ENCODE data around the gene LRRC9.
"Not testable (repeated sequence)": the region's sequence is repeated elsewhere in the genome, so short reads cannot be mapped to it uniquely, and the experiment has no call there.

LRRC9 gene

DNA sequence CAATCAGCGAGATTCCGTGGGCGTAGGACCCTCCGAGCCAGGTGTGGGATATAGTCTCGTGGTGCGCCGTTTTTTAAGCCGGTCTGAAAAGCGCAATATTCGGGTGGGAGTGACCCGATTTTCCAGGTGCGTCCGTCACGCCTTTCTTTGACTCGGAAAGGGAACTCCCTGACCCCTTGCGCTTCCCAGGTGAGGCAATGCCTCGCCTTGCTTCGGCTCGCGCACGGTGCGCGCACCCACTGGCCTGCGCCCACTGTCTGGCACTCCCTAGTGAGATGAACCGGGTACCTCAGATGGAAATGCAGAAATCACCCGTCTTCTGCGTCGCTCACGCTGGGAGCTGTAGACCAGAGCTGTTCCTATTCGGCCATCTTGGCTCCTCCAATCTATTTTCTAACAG is 32.2 kb downstream of the LRRC9 start:
- not testable (repeated sequence) for DNase-seq

DNA sequence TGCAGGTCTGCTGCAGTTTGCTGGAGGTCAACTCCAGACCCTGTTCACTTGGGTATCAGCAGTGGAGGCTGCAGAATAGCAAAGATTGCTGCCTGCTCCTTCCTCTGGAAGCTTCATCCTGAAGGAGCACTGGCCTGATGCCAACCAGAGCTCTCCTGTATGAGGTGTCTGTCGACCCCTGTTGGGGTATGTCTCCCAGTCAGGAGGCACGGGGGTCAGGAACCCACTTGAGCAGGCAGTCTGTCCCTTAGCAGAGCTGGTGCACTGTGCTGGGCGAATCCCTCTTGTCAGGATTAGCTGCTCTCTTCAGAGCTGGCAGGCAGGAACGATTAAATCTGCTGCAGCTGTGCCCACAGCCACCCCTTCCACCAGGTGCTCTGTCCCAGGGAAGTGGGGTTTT is 37.9 kb downstream of the LRRC9 start:
- DNase-seq: not testable (repeated sequence)

GRCh38 chr14:59959668-59960067 is 39.7 kb downstream of the LRRC9 start:
- DNase-seq: no peak

- no peak for DNase-seq
These were observed 41.6 kb downstream of the LRRC9 start for GRCh38 chr14:59961518-59962062.

DNA sequence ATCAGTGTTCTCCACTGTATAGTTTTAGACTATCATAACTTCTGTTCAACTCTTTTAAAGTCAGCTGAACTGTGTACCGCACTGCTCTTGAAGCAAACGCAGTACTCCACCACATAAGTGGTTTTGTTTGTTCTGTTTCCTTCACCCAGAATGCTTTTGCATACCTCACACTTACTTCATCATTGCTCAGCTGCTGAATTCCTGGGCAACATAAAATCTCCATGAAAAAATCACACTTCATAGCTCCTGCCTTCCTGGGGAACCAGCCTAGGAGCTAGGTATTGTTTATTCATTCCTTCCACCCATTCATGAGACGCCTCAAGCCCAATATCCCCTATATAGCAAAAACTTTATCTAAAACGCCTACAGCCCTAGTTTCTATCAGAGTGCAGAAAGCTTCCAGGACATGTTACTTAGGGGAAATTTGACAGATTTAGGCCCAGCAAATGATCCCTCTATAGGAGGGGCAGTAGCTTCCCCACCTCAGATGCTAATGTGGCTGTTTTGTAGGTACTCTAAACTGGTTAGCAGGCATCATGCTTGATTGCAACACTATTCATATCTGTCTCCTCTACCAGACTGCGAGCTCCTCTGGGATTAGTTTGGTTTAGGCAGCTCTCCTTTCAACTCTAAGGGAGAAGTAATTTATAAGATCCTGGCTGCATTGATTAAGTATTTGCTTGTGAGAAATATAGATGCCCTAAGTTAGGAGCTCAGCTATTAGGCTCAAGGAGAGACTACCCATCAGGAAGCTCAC is 44.5 kb downstream of the LRRC9 start:
- DNase-seq: peak in 1 of 56 donors; percentile 2

DNA sequence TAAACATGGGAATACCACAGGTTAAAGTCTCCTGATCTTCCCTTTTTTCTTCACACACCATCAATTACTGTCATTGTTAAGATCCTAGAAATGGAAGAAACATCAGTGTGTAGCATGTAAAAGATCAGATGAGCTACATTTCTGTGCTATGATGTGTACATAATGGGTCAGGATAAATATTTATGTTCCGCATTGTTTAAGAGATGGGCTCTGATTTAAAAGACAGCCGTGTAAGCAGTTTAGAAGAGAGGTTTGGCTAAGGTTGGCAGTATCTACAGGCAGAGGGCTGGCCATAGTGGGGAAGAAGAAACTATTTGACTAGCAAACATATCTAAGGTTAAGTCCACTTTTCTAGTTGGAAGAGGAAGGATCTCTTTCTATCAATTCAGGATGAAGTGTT is 49.4 kb downstream of the LRRC9 start:
- DNase-seq: no peak

DNA sequence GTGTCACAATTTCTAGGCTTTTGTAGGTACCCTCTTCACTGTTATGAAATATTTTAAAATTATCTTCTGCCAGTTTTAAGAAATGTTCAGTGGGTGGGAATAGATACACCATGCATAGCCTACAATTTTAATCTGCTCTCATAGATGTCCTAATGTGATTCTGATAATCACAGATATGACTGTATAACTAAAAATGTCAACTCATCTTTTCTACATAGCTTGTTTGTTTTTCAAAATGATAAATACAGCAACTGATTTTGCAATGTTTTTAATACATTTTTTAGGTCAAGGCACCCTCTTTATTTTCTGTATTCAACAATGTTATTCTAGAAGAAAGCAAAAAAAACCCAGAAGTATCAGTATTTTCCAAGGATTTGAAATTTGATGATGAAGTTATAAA is 61.6 kb downstream of the LRRC9 start:
- no peak for DNase-seq

DNA sequence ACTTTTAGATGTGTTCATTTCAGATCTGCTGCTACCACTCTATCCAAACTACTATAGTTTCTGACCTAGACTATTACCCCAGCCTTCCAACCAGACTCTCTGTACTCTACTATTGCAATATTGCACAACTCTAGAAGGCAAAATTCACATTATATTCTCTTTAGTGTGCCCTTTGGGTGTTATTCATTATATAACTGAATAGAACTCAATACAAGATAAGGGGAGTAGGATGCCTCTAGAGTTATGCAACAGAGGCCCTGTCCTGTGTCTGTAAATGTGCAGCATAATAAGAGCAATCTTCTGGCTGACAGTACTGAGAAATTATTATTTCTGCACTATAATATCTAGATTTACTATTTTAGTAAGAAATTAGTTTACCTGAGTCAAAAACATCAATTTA is 63.1 kb downstream of the LRRC9 start:
- no peak for DNase-seq

DNA sequence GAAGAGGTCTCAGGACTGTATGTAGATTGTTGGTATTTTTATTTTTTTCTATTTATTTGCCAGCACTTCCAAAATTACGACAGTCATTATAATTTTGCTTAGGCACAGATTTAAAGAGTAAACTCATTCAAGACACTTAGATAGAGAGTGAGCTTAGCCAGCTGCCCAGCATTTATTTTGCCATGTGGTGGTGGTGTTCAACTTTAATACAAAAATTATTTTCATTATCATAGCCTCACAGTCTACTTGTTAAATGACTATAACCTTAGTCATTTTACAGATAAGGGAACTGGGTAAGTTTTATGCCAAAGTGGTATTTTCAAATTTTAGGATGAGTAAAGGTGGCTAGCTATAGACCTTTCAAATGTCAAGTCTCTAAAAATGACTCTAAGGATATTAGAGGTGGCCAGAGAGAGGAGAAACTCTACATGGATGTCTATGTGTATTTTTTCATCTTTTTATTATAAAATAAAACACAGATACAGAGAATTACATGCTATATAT is 66.7 kb downstream of the LRRC9 start:
- no peak for DNase-seq

DNA sequence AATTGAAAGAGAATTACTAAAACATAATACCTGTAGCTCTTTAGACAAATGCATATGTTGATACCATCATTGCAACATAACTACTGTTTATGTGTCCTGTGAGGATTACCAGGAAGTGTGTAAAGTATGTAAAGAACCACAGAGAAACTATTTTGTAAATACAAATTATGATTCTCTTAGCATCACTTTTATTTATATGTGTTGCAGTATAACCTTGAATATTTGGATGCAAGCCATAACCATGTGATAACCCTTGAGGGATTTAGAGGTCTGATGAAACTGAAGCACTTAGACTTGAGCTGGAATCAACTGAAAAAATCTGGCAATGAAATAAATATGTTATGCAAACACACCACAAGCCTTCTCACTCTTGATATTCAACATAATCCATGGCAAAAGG is 77.5 kb downstream of the LRRC9 start:
- no peak for DNase-seq

- DNase-seq: no peak
These were observed 78.0 kb downstream of the LRRC9 start for GRCh38 chr14:59997966-59998365.

DNA sequence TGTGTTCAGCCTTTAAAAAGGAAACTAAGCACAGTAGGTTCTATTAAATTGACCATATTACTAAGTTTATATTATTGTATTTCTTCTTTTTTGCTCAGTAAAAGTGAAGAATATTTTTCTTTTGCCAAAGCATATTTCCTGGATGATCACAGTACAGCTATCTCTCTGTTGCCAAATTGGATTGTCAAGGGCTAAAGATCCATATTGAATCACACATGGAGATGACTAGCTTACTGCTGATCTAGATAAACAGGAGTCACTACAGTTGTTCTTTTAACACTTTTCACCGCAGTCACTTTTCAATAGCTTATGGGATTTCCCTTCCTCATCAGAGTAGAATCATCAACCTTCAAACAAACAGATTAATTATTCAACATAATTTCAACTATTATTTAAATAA is 78.6 kb downstream of the LRRC9 start:
- DNase-seq: no peak

GRCh38 chr14:60002819-60003492 is 83.0 kb downstream of the LRRC9 start:
- peak in 6 of 56 donors; percentile 1 to 25 (median 5) for DNase-seq

DNA sequence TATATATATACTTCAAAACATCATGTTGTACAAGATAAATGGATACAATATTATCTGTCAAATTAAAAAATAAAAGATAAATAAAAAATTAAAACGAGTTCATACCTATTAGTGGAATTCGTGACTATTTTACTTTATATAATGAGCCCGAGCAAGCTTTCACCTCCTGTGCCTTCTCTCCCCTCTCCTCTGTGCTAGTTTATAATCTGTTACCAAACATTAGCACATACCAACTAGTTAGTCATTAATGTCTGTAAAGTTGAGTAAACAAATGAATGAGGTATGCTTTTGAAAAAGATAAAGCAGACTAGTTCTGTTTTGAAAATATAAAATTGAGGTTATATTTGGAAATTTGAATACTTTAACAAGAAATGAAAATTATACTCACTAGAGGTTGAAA is 84.0 kb downstream of the LRRC9 start:
- no peak for DNase-seq

DNA sequence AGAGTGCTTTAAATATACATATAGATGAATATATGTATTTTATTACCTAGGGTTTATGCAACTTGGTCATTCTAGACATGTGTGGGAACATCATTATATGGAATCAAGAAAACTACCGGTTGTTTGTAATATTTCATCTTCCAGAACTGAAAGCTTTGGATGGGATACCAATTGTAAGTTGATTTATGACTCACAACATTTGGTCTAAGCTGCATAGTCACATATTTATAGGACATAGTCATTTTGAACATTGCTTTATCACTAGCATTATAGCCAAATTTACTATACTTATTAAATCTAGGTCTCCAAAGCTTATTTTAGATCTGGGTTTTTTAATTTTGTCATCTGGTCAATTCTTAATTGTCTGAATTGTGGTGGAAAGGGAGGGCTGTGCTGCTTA is 88.1 kb downstream of the LRRC9 start:
- DNase-seq: no peak

DNA sequence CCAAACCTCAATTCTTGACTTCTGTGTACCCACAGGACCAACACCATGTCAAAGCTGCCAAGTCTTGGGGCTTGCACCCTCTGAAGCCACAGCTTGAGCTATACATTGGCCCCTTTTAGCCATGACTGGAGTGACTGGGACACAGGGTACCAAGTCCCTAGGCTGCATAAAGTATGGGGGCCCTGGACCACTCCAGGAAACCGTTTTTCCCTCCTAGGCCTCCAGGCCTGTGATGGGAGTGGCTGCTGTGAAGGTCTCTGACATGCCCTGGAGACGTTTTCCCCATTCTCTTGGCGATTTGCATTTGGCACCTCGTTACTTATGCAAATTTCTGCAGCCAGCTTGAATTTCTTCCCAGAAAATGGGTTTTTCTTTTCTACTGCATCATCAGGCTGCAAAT is 90.3 kb downstream of the LRRC9 start:
- not testable (repeated sequence) for DNase-seq

- DNase-seq: no peak
These were observed 94.5 kb downstream of the LRRC9 start for GRCh38 chr14:60014402-60014801.

DNA sequence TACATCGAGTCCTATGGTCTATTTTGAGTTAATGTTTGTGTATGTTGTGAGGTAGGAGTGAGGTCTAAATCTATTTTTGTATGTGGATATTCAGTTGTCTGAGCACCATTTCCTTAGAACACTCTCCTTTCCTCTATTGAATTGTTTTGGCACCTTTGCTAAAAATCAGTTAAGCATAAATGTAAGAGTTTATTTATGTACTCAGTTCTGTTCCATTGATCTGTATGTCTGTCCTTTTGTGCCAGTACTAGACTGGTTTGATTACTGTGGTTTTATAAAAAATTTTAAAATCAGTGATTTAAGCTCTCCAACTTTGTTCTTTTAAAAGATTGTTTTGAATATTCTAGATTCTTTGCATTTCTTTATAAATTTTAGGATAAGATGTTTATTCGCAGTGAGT is 101.7 kb downstream of the LRRC9 start:
- no peak for DNase-seq

GRCh38 chr14:60025571-60025970 is 105.6 kb downstream of the LRRC9 start:
- no peak for DNase-seq

DNA sequence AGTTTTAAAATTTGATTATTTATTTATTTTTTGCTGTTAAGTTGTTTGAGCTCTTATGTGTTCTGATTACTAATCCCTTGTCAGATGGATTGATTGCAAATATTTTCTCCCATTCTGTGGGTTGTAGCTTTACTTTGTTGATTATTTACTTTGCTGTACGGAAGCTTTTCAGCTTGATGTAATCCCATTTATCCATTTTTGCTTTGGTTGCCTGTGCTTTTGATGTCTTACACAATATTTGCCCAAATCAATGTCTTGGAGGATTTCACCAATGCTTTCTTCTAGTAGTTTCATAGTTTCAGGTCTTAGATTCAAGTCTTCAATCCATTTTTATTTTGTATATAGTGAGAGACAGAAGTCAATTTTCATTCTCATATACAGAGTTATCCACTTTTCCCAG is 115.2 kb downstream of the LRRC9 start:
- no peak for DNase-seq

GRCh38 chr14:60047976-60048375 is 128.0 kb downstream of the LRRC9 start:
- DNase-seq: not testable (repeated sequence)

DNA sequence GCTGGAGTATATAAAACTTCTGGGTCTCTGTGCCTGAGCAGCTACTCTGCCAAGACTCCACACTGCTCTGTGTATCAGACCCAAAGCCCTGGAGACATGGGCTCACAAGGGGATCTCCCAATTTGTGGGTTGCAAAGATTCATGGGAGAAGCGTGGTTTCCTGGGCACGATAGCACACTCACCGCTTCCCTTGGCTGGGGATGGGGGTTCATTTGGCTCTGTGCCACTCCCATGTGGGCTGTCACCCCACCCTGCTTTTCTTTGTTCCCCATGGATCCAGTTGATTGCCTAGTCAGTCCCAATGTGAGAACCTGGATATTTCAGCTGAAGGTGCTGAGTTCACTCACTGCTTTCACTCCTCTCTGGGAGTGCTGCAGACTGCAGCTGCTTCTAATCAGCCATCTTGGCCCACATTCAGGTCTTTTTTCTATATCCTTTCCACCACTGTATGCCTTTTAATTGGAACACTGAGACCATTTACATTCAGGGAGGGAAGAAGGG is 131.8 kb downstream of the LRRC9 start:
- DNase-seq: no peak

DNA sequence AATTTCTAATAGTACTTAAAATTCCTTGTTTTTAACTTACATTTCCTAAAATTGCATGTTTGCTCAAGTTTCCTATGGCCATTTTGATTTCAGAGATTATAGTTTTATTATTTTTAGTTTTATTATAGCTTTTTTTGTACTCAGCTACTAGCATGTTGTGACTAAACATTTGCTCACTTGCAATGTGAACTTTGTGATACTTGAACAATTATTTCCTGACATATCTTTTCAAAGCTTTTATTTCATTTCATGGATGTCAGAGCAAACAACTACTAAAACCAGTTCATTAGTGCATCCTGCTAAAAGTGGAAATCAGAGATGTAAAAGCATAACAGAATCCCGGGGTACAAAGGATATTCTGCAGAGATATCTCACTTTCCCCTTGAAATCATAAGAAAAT is 138.1 kb downstream of the LRRC9 start:
- DNase-seq: no peak
